ENCODE data around the gene C10orf95.

The C10orf95 gene

GRCh38 chr10:102400076-102400475, 51.3 kb downstream of the C10orf95 start:
- no peak for DNase-seq
